Thyroid gland (tissue), 4 donors: ENCODE measurements around the gene RWDD1.

Experiments used
- CTCF ChIP-seq, 6 experiments: fragments of 200-600 bp in 3 of 6; fragments of 450-650 bp in 3 of 6; sonication (generic) in 3 of 6; IDR thresholded peaks; one replicate each; pipeline ENCODE4 v1.5.1; 2016 to 2019; ENCODE audit warnings: antibody characterized with exemption in 6 of 6, mild to moderate bottlenecking in 2 of 6, inconsistent platforms in 1 of 6, moderate library complexity in 1 of 6
- POLR2A ChIP-seq, 2 donors: fragments of 450-650 bp; IDR thresholded peaks; one replicate each; pipeline ENCODE4 v1.6.1; 2017; ENCODE audit warnings: antibody characterized with exemption in 2 of 2, mild to moderate bottlenecking in 2 of 2, moderate library complexity in 1 of 2

DNA sequence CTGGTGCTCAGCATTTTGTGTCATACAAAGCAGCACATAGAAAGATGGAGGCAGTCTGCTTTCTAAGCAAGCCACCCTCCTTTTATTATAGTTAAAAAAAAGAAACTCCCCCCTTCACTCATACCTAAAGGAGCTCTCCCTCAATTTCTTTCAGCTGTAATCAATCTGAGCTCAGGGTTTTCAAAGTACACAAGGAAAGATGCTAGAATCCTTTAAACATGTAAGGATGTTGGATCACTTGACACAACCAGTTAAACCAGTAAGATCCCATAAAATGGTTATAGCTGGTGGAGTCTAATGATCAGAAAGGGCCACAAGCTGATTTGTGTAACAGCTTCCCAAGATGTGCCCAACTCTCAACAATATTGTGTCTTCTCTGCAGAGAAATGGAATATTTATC lies 17.9 kb upstream of the RWDD1 start, which contains the start of gene CALHM4:
- TF ChIP-seq POLR2A (IDR thresholded peaks at IDR 0.05) (no peak), CTCF (IDR thresholded peaks at IDR 0.05) (no peak)
